GM21576 (cell line): ENCODE data around the gene MANBA.

Source experiments
- ATAC-seq: cut with Tn5 transposase; IDR thresholded peaks from one replicate; pipeline ENCODE4 v1.9.1; 2021; ENCODE audit warnings: mild to moderate bottlenecking, moderate library complexity; ENCODE audit not compliant: unreplicated experiment

The MANBA gene

DNA sequence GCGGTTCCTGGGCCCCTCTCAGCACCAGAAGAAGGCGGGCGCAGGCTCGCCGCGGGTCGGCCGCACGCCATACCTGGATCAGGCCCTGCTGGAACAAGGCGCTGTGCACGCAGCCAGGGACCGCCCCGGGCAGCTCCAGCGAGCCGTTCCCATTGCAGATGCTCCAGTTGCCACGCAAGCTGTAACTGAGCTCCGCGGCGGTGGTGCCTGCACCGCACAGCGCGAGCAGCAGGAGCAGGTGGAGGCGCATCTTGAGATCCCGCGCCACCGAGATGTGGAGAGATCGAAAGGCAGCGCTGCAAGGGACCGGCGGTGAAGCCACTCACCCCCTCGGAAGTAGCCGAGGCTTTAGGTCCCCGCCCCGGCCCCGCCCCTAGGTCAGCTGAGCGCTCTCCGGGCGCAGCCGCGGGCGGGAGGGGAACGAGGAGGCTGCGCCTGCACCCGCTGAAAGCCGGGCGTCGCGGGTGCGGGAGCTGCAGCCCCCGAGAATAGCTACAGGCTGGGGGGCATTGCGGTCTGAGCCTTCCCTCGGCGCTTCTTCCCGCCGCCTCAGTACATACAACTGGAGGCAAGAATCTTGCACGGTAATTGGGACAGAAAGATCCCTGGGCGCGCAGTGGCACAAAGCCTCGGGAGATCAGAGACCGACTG is at the start of gene MANBA:
Gene MANBA, minus strand, starts transcription at position 324 of the 651 bp plus-strand sequence. Its CDS starts 74 bp downstream, at position 250.
- peak; percentile 92 for ATAC-seq

DNA sequence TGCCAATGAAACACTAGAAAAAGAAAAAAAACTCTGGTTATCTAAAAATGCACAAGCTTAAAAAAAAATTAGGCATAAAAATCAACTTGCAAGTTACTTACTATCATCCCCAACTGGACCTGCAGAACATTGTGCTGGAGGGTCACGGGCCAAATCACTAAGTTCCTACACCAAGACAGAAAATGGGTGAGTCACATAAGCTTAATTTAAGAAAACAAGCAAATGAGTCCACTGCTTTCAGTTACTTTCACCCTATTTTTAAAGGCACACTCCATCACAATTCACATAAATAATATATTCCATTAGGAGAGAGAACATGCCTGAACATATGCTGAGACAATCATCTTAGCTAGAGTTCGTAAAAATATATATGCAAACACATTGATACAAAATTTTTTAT is 48.9 kb upstream of the MANBA start:
- no peak for ATAC-seq

DNA sequence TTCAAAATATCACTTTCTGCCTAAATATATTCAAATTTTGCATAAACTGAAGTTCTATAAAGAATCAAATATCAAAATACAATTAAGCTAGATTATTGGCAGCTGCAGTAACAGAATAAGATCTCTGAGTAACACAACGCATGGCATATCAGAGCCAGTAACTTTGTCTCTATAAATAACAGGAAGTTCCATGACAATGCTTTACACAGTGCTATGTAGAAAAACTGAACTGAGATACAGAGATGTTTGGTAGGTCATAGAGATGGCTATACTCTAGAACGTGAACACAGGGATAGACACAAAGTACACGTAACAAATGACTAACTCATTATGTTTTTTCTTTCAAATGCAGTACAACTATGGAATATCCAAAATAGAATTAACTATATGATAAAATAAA is 48.4 kb upstream of the MANBA start:
- peak; percentile 76 for ATAC-seq

DNA sequence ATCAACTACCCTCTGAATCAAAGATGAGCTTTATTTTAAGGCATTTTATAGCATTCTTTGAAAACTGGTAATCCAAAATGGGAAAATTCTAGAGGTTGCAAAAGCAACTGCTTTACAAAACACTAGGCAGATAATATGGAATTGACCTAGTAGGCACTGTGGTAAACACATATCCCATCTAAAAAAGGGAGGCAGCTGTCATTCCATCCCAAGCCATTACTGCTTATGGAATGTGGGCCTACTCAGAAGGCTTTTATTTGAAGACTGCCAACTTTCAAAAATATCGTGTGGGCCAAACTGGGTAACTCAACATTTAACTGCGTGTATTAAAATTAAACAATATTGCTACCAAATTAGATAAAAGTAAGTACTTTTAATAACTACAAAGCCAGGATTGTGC is 47.2 kb upstream of the MANBA start:
- ATAC-seq, result no peak

GRCh38 chr4:102807345-102807744 is 46.6 kb upstream of the MANBA start:
- ATAC-seq, result no peak

DNA sequence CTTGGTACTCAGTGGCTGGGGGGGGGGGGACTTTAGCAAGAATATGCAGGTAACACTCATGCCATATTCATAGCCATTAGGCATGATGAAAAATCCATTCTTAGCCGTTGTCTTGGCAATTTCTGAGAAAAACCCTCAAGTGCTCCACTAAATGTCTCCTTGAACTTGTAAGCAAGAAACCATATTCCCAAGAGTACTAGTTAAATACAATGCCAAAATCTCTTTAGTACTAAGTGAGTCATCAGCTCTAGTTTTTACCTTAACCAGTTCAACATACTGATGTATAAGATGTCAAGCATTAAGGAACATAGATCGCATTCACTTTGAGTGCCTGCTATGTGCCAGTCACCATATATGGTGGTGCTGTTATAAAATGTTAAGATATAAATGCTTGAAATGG is 39.0 kb upstream of the MANBA start:
- ATAC-seq, result no peak

DNA sequence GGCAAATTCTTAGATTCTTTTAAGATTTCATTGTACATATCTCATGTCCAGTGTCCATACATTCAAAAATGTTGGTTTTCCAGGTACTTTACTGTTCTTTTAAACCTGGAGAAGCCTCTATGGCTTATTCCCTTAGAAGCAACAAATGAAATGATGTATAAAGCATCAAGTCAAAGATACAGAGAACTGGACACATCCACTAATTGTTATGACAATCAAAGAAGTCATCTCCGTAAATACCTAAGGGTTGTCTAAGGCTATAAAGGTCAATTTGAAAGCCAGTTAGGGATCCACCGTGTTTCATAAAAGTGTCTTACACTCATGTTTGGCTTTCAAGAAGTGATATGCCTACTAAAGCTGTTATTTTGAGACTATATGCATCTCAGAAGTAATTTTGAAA is 34.2 kb upstream of the MANBA start:
- no peak for ATAC-seq

DNA sequence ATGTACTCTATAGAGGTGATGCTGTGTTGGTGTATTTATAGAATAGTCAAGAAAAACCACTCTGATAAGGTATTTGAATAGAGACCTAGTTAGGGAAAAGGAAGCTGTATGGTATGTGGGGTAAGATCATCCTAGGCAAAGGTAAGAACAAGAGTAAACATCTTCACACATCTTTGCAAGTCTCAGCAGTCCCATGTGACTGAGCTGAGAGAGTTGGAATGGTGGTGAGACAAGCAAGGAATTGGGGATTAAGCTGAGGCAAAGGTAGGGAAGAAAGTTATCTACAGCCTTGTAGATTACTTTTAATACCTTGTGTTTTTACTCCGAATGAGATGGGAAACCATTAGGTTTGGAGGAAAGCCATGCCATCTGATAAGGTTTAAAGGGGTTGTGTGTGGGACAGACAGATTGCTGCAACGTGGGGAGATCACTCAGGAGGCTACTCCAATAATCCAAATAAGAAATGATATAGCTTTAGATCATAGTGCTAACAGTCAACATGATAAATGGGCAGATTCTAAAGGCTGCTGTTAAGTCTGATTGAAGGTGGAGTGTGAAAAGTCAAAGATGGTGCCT is 31.7 kb upstream of the MANBA start:
- ATAC-seq, result no peak

GRCh38 chr4:102791318-102791835 is 30.6 kb upstream of the MANBA start:
- ATAC-seq, result no peak

GRCh38 chr4:102789317-102789717 is 28.5 kb upstream of the MANBA start:
- no peak for ATAC-seq

DNA sequence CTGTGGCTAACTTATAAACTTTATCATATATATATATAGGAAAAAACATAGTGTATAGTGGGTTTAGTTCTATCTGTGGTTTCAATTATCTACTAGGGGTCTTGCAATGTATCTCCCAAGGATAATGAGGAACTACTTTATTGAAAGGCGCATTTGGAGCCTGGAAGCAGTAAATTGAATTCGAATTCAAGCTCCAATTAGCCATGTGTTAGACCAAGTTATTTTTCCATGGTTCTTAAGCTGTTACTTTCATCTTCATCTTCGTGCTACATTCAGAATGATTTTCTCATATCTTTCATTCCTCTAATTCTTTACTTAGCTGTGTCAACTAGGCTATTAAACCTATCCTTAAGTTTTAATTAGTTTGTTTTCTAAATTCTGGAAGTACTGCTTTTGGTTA is 27.2 kb upstream of the MANBA start:
- ATAC-seq, result no peak

DNA sequence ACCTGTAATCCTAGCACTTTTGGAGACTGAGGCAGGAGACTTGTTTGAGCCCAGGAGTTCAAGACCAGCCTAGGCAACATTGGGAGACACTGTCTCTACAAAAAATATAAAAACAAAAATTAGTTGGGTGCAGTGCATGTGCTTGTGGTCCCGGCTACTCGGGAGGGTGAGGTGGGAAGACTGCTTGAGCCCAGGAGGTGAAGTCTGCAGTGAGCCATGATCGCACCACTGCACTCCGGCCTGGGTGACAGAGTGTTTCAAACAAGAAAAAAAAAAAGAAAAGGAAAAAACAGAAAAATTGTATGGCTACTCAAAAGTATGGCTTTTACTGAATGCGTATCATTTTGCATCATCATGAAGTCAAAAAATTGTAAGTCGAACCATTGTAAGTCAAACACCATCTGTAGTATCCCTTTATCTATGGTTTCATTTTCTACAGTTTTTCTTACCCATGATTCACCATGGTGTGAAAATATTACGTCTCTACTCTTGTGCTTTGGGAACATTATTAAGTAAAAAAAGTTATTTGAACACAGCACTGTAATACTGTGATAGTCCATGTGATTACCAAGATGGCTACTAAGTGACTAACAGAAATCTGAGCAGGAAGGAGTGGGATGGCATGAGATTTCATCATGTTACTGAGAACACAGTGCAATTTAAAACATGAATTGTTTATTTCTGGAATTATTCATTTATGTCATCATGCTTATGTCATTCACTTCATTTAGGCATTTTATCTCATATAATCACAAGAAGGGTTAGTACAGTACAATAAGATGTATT is 26.5 kb upstream of the MANBA start:
- ATAC-seq, result no peak

- ATAC-seq, result no peak
These were observed 25.5 kb upstream of the MANBA start for GRCh38 chr4:102786279-102786678.

- ATAC-seq, result no peak
These were observed 22.2 kb upstream of the MANBA start for GRCh38 chr4:102783006-102783405.

GRCh38 chr4:102781570-102781969 is 20.8 kb upstream of the MANBA start:
- no peak for ATAC-seq

DNA sequence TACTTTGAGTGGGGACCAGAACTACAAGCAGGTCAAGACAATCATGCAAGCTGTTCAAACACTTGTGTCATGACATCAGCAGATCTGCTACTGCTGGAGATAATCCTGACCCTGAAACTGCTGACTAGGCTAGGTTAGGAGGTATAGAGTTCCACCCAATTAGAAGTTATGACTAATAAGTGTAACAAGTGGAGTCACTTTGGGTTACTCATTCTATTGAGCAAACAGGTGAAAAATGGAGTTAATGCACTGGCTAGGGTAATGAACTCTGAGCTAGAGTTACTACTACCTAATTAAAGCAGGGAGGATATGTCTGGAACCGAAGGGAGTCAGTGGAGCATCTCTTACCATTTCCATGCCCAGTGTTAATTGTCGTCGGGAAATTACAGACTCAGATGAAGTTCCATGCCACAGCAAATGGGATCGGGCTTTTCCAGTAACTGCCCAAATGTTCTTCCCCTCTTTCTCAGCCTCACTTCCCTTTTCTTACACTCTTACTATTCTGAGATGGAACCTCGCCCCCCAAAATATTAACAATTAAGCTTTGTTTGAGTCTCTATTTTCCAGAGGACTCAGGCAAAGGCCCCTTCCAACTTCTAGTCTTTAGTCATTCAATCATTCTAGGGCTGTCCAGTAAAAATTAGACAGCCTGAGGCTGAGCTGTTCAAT is 19.8 kb upstream of the MANBA start:
- ATAC-seq, result no peak

DNA sequence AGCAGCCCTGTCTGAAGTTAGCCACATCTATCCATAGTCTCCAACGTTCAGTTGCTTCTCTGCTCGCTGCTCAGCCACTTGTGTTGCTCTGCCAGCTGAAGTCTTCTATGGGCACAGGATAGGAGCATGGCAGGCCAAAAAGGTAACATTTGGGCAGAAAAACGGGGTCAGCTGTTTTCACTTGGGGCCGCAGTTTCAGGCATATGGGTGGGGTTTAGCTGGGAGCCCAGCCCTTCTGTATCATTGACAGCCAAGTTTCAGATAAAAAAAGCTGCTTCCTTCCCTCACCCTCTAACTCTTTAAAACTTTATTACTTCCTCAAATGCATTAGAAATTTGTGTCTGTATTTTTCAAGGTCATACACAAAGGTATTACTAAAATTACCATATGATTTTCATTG is 18.4 kb upstream of the MANBA start:
- no peak for ATAC-seq

- no peak for ATAC-seq
These were observed 18.0 kb upstream of the MANBA start for GRCh38 chr4:102778720-102779119.

DNA sequence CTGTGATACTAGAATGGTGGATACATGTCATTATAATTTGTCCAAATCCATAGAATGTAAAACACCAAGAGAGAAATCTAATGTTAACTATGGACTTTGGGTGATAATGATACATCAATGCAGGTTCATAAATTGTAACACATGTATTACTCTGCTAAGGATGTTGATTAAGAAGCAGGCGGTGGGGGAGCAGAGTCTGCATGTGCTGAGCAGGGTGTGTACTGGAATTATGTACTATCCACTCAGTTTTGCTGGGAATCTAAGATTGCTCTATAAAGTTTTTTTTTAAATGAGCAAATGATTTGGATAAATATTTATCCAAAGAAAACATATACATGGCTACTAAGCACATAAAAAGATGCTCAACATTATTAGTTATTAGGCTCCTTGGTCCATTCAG is 15.0 kb upstream of the MANBA start:
- ATAC-seq, result no peak

DNA sequence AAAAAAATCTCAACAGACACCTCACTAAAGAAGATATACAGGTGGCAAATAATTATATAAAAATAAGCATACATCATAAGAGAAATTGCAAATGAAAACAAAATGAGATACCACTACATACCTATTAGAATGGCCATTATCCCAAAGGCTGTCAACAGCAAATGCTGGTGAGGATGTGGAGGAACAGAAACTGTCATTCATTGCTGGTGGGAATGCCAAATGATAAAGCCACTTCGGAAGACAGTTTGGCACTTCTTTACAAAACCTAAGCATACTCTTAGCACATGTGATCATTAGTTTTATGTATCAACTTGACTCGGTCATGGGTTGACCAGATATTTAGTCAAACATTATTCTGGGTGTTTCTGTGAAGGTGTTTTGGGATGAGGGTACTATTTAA is 13.5 kb upstream of the MANBA start:
- ATAC-seq, result no peak

- no peak for ATAC-seq
These were observed 12.1 kb upstream of the MANBA start for GRCh38 chr4:102772738-102773340.
